HCT116 (cell line): ENCODE data around the gene C10orf53. TPM values are rescaled to one million over a fixed set of nuclear protein-coding genes. Genes with fewer than 3 reads are reported as not detected.

ENCODE experiments used
- ATAC-seq: fragments of 200-7000 bp; cut with Tn5 transposase; 2 replicates; pipeline ENCODE4 v1.9.1; 2020; ENCODE audit warnings: mild to moderate bottlenecking, moderate library complexity
- BruUV-seq: library from RNA; stranded (reverse); fragments of 400-500 nt; replicated peaks from 2 replicates; lab custom pipeline; 2021; lab: Mats Ljungman, UMichigan
- CTCF ChIA-PET: fragments of 300-600 bp; sonication (Branson Sonifier 250); formaldehyde crosslinking; loops from one replicate; lab custom pipeline; 2021; ENCODE audit warnings: antibody characterized with exemption; lab: Charles Lee
- POLR2A ChIA-PET: fragments of 300-600, 350-600 bp; sonication (Branson Sonifier 250); formaldehyde crosslinking; loops from one replicate; lab custom pipeline; 2021; ENCODE audit warnings: antibody characterized with exemption; lab: Charles Lee
- RAD21 ChIA-PET, 2 experiments: fragments of 300-600 bp; sonication (Branson Sonifier 250); formaldehyde crosslinking; loops; one replicate each; lab custom pipeline; 2023; ENCODE audit warnings: low total read pairs in 2 of 2; ENCODE audit not compliant: uncharacterized antibody in 2 of 2, unreplicated experiment in 2 of 2, low non-redundant PET in 1 of 2; lab: Charles Lee
- DNase-seq: peaks from one replicate; pipeline ENCODE4 v3.0.0-alpha.2; 2010; ENCODE audit warnings: low read depth, low spot score
- H2AFZ ChIP-seq: fragments of 200-600 bp; shearing (Covaris generic), sonication (generic); 2 replicates; pipeline ENCODE4 v1.6.1; 2017; ENCODE audit warnings: low read depth, mixed run types, mixed read lengths, antibody characterized with exemption, low read length; ENCODE audit not compliant: poor library complexity, severe bottlenecking
- H3K27ac ChIP-seq: 2 replicates; pipeline ENCODE4 v1.5.1; 2012; ENCODE audit warnings: low read depth, low read length
- H3K27me3 ChIP-seq: fragments of 200-600 bp; sonication (generic); 2 replicates; pipeline ENCODE4 v1.6.1; 2016; ENCODE audit warnings: mixed run types, low read length, mixed read lengths; ENCODE audit not compliant: insufficient read depth
- H3K36me3 ChIP-seq, 2 experiments: fragments of 200-500 bp in 1 of 2; fragments of 200-600 bp in 1 of 2; sonication (Bioruptor generic) in 1 of 2; sonication (generic) in 1 of 2; 2 replicates each; pipeline versions ENCODE4 v1.5.1 to v1.6.1; 2014 to 2016; ENCODE audit warnings: low read length in 2 of 2, inconsistent platforms in 1 of 2, mixed read lengths in 1 of 2, mixed run types in 1 of 2; ENCODE audit not compliant: insufficient read depth in 2 of 2, control insufficient read depth in 1 of 2
- H3K4me1 ChIP-seq, 2 experiments: fragments of 200-600 bp in 1 of 2; sonication (generic) in 1 of 2; 2 replicates each; pipeline versions ENCODE4 v1.5.1 to v1.6.1; 2012 to 2017; ENCODE audit warnings: low read length in 2 of 2, inconsistent platforms in 1 of 2, mild to moderate bottlenecking in 1 of 2, mixed read lengths in 1 of 2, mixed run types in 1 of 2, moderate library complexity in 1 of 2; ENCODE audit not compliant: insufficient read depth in 2 of 2, control insufficient read depth in 1 of 2
- H3K4me2 ChIP-seq: fragments of 200-600 bp; sonication (generic); 2 replicates; pipeline ENCODE4 v1.6.1; 2017; ENCODE audit warnings: mixed run types, low read length, mixed read lengths
- H3K4me3 ChIP-seq, 2 experiments: fragments of 200-600 bp in 1 of 2; sonication (generic) in 1 of 2; replicated peaks in 1 of 2; 2 replicates each; pipeline ENCODE4 v1.5.1; 2011 to 2016; ENCODE audit warnings: low read length in 2 of 2, control low read depth in 1 of 2, low read depth in 1 of 2, mild to moderate bottlenecking in 1 of 2, mixed read lengths in 1 of 2, mixed run types in 1 of 2
- H3K79me2 ChIP-seq: fragments of 200-600 bp; sonication (generic); 2 replicates; pipeline ENCODE4 v1.6.1; 2017; ENCODE audit warnings: mild to moderate bottlenecking, mixed run types, low read length, moderate library complexity, mixed read lengths; ENCODE audit not compliant: insufficient read depth
- H3K9ac ChIP-seq: fragments of 200-600 bp; sonication (generic); 2 replicates; pipeline ENCODE4 v1.6.1; 2016; ENCODE audit warnings: low read length, mixed read lengths
- H3K9me2 ChIP-seq: fragments of 200-600 bp; sonication (generic), shearing (Covaris generic); 2 replicates; pipeline ENCODE4 v1.6.1; 2017; ENCODE audit warnings: mixed run types, mild to moderate bottlenecking, moderate library complexity; ENCODE audit not compliant: insufficient read depth
- H3K9me3 ChIP-seq, 2 experiments: fragments of 200-500 bp in 1 of 2; fragments of 200-600 bp in 1 of 2; sonication (Bioruptor generic) in 1 of 2; sonication (generic) in 1 of 2; 2 replicates each; pipeline ENCODE4 v1.6.1; 2014 to 2017; ENCODE audit warnings: low read length in 2 of 2, mixed read lengths in 2 of 2, inconsistent platforms in 1 of 2, low read depth in 1 of 2, mild to moderate bottlenecking in 1 of 2, mixed run types in 1 of 2, moderate library complexity in 1 of 2; ENCODE audit not compliant: control insufficient read depth in 1 of 2, insufficient read depth in 1 of 2
- H4K20me1 ChIP-seq: fragments of 200-600 bp; sonication (generic), shearing (Covaris generic); 2 replicates; pipeline ENCODE4 v1.6.1; 2017; ENCODE audit warnings: mixed run types, mild to moderate bottlenecking, moderate library complexity; ENCODE audit not compliant: insufficient read depth
- ATF3 ChIP-seq: IDR thresholded peaks from 2 replicates; pipeline ENCODE4 v1.6.1; 2012
- CBX3 ChIP-seq: IDR thresholded peaks from 2 replicates; pipeline ENCODE4 v1.6.1; 2012; ENCODE audit warnings: low read depth
- CEBPB ChIP-seq: IDR thresholded peaks from 2 replicates; pipeline ENCODE4 v1.6.1; 2012; ENCODE audit warnings: low read depth
- CTCF ChIP-seq, 3 experiments: fragments of 200-600 bp in 1 of 3; sonication (generic) in 1 of 3; IDR thresholded peaks in 2 of 3; conservative IDR thresholded peaks in 1 of 3; 2 replicates each; pipeline ENCODE4 v1.5.1; 2012 to 2017; ENCODE audit warnings: low read depth in 2 of 3, low read length in 2 of 3, antibody characterized with exemption in 1 of 3, borderline replicate concordance in 1 of 3, control low read depth in 1 of 3, mild to moderate bottlenecking in 1 of 3, mixed read lengths in 1 of 3, mixed run types in 1 of 3, moderate library complexity in 1 of 3; ENCODE audit not compliant: insufficient read depth in 1 of 3
- EGR1 ChIP-seq: IDR thresholded peaks from 2 replicates; pipeline ENCODE4 v1.6.1; 2012; ENCODE audit warnings: low read depth
- ELF1 ChIP-seq: IDR thresholded peaks from 2 replicates; pipeline ENCODE4 v1.6.1; 2012; ENCODE audit warnings: low read depth, borderline replicate concordance
- EZH2 ChIP-seq: fragments of 200-600 bp; sonication (generic); IDR thresholded peaks from 2 replicates; pipeline ENCODE4 v1.6.1; 2017; ENCODE audit warnings: antibody characterized with exemption, mixed run types
- EZH2phosphoT487 ChIP-seq: fragments of 200-600 bp; IDR thresholded peaks from 2 replicates; pipeline ENCODE4 v1.6.1; 2018; ENCODE audit warnings: antibody characterized with exemption, borderline replicate concordance
- FOSL1 ChIP-seq: IDR thresholded peaks from 2 replicates; pipeline ENCODE4 v1.6.1; 2012; ENCODE audit warnings: low read depth
- JUND ChIP-seq: IDR thresholded peaks from 2 replicates; pipeline ENCODE4 v1.6.1; 2012
- POLR2AphosphoS5 ChIP-seq: IDR thresholded peaks from 2 replicates; pipeline ENCODE4 v1.6.1; 2011; ENCODE audit warnings: mild to moderate bottlenecking, low read depth, low read length, moderate library complexity
- RAD21 ChIP-seq: IDR thresholded peaks from 2 replicates; pipeline ENCODE4 v1.6.1; 2012; ENCODE audit warnings: low read depth, mild to moderate bottlenecking
- SP1 ChIP-seq: IDR thresholded peaks from 2 replicates; pipeline ENCODE4 v1.6.1; 2012; ENCODE audit warnings: low read depth
- SRF ChIP-seq: IDR thresholded peaks from 2 replicates; pipeline ENCODE4 v1.6.1; 2012; ENCODE audit warnings: low read depth
- YY1 ChIP-seq: IDR thresholded peaks from 2 replicates; pipeline ENCODE4 v1.6.1; 2011; ENCODE audit warnings: low read length, low read depth, moderate library complexity, mild to moderate bottlenecking; ENCODE audit not compliant: insufficient replicate concordance; ENCODE audit errors: extremely low read depth
- ZBTB33 ChIP-seq: IDR thresholded peaks from 2 replicates; pipeline ENCODE4 v1.6.1; 2011; ENCODE audit warnings: mild to moderate bottlenecking, low read length, moderate library complexity; ENCODE audit not compliant: insufficient replicate concordance; ENCODE audit errors: extremely low read depth
- ZFX ChIP-seq: fragments of 450-650 bp; IDR thresholded peaks from 2 replicates; pipeline ENCODE4 v1.6.1; 2017
- ZNF274 ChIP-seq: fragments of 200-500 bp; sonication (Bioruptor generic); IDR thresholded peaks from 2 replicates; pipeline ENCODE4 v1.6.1; 2014; ENCODE audit warnings: mild to moderate bottlenecking, low read depth, low read length, inconsistent platforms
- intact Hi-C: fragments of 100-400 bp; cut with micrococcal nuclease; formaldehyde crosslinking; loops from 2 replicates; pipeline ENCODE4 v1.10.0; 2022
- total RNA-seq: library from RNA; stranded (reverse); gene quantifications from one replicate; pipeline ENCODE4 v1.2.1, GENCODE V29; 2021; ENCODE audit not compliant: unreplicated experiment
- TF ChIP-seq, protein P1 (sequence below): IDR thresholded peaks from 2 replicates; pipeline ENCODE4 v1.6.1; 2012
- TF ChIP-seq, protein P2 (sequence below): IDR thresholded peaks from 2 replicates; pipeline ENCODE4 v1.6.1; 2012; ENCODE audit warnings: low read depth

Gene C10orf53
- total RNA-seq, 1 experiment from 2014 or later: not detected

- Histone ChIP-seq H4K20me1 (no peaks in the 10 kb centered on the region), H3K79me2 (no peaks in the 10 kb centered on the region), H3K27ac (no peak overlapping the region), H3K27me3 (peaks cover 25% of the 10 kb centered on the region; the same call in 1 of the 2 replicates), H2AFZ (no peak overlapping the region), H3K36me3 (no peaks in the 10 kb centered on the region), H3K4me3 (no peak overlapping the region)
- POLR2A ChIA-PET: no interaction called here
- TF ChIP-seq ZNF274: no peak
- TF ChIP-seq SP1: no peak
- TF ChIP-seq CTCF (IDR thresholded peaks at IDR 0.05 in 2 of 3, conservative IDR thresholded peaks at IDR 0.05 in 1 of 3; ENCODE audit: borderline replicate concordance in 1 of 3, insufficient read depth in 1 of 3, low read depth in 2 of 3, low read length in 2 of 3): no peak
- no peak for TF ChIP-seq CBX3
- TF ChIP-seq ATF3: no peak
- no peak for TF ChIP-seq POLR2AphosphoS5
- TF ChIP-seq SRF: no peak
- TF ChIP-seq EGR1: no peak
- TF ChIP-seq ZFX: no peak
- no peak for TF ChIP-seq CEBPB
- no peak for TF ChIP-seq EZH2
- TF ChIP-seq ELF1: no peak
- TF ChIP-seq, protein P1, sequence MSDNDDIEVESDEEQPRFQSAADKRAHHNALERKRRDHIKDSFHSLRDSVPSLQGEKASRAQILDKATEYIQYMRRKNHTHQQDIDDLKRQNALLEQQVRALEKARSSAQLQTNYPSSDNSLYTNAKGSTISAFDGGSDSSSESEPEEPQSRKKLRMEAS: no peak
- TF ChIP-seq EZH2phosphoT487: no peak
- no peak for TF ChIP-seq ZBTB33
- TF ChIP-seq YY1: no peak
- TF ChIP-seq, protein P2, sequence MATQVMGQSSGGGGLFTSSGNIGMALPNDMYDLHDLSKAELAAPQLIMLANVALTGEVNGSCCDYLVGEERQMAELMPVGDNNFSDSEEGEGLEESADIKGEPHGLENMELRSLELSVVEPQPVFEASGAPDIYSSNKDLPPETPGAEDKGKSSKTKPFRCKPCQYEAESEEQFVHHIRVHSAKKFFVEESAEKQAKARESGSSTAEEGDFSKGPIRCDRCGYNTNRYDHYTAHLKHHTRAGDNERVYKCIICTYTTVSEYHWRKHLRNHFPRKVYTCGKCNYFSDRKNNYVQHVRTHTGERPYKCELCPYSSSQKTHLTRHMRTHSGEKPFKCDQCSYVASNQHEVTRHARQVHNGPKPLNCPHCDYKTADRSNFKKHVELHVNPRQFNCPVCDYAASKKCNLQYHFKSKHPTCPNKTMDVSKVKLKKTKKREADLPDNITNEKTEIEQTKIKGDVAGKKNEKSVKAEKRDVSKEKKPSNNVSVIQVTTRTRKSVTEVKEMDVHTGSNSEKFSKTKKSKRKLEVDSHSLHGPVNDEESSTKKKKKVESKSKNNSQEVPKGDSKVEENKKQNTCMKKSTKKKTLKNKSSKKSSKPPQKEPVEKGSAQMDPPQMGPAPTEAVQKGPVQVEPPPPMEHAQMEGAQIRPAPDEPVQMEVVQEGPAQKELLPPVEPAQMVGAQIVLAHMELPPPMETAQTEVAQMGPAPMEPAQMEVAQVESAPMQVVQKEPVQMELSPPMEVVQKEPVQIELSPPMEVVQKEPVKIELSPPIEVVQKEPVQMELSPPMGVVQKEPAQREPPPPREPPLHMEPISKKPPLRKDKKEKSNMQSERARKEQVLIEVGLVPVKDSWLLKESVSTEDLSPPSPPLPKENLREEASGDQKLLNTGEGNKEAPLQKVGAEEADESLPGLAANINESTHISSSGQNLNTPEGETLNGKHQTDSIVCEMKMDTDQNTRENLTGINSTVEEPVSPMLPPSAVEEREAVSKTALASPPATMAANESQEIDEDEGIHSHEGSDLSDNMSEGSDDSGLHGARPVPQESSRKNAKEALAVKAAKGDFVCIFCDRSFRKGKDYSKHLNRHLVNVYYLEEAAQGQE: no peak
- no peak for TF ChIP-seq JUND
- TF ChIP-seq RAD21: no peak
- TF ChIP-seq FOSL1: no peak
- TF ChIP-seq, all 23 proteins: peak for 0
- no TSS peak for BruUV-seq
- Histone ChIP-seq H3K4me2 (no peak overlapping the region), H3K9ac (no peak overlapping the region), H3K9me3 (no peaks in the 10 kb centered on the region), H3K4me1 (no peaks in the 10 kb centered on the region), H3K9me2 (no peaks in the 10 kb centered on the region)
- RAD21 ChIA-PET: no interaction called here
- no peak for ATAC-seq
- CTCF ChIA-PET: no interaction called here
- DNase-seq: no peak
- intact Hi-C loops: no loop called here
These were observed 8.9 kb downstream of the C10orf53 start for GRCh38 chr10:49688261-49688846.
